ENCODE data around the gene PIERCE2.
"Not testable (repeated sequence)": the region's sequence is repeated elsewhere in the genome, so short reads cannot be mapped to it uniquely, and the experiment has no call there.

The PIERCE2 gene, protein sequence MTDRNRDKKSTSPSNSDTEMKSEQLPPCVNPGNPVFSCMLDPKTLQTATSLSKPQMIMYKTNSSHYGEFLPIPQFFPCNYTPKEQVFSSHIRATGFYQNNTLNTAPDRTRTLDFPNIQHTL

DNA sequence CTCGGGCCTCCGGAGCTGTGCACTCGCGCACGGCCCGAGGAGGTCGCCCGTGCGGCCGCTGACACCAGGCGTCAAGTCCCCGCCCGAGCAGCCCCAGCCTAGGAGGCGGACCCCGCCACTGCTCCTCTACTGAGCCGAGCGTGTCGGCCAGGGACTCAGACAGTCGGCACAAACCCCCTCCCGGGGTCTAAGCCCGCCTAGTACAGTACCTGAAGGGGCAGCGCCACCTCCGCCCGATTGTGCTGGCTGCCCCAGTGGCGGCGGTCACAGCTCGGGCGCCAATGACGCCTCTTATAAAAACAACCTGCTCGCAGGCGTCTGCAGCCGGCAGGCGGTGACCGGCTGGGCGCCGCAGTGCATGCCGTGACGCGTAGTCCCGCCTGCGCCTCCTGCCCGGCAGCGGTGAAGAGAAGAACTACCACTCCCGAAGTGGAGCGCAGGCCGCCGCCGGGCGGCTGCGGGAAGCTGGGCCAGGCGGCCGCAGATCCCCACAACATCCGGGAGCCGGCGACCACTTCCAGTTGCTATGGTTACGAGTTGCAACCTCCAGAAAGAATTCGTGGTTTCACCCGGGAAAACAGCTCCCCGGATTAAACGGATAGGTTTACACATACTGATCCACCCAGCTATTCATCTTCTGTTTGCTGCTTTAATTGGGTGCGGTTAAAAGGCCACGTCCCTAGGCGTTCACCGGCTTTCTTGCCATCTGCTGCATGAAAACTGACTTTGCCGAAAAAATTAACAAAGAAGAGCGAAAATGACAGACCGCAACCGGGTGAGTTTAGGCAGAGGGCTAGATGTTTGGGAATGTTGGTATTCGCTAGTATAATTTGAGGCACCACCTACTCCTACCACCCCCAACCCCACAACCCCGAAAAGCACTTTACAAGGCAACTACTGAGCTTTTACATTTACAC is at the start of gene PIERCE2, which contains the start of gene CCPG1:
TSS of gene PIERCE2 (plus strand) at position 484 of the 917 bp plus-strand sequence. CDS start at position 758, 274 bp downstream.
TSS of gene CCPG1 (minus strand) at position 348 of the 917 bp plus-strand sequence. CDS start 18,935 bp downstream, outside the sequence.
- DNase-seq, result peak; percentile 95

DNA sequence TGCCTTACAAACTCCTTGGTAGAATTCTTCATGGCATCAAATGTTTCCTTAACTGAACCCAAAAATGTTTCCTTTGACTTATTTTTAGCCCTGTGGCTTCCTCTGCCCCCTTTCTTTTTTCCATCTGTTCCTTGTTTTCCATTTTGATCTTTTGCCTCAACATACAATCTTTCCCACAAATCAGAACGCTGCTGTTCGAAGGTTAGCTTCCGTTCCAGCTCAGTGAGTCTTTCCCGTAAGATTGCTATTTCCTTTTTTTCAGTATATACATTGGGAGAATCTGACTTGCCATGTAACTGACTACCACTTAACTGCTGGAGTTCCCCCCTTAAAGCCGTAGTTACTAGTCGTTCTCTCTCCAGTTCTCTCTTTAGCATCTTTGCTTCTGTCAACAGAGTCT is 48.0 kb upstream of the PIERCE2 start:
- DNase-seq, result no peak

DNA sequence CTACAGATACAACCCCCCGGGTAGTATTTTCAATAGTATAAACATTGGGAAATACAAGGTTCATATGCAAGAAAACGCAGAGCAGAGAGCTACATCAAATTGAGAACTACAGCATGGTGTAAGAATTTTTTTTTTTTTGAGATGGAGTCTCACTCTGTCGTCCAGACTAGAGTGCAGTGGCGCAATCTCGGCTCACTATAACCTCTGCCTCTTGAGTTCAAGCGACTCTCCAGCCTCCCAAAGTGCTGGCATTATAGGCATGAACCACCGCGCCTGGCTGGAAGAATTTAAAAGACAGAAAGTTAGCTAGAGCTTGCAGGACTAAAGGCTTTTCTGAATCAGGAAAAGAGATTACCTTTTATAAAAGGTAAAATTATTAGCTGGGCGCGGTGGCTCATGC is 47.2 kb upstream of the PIERCE2 start:
- no peak for DNase-seq

DNA sequence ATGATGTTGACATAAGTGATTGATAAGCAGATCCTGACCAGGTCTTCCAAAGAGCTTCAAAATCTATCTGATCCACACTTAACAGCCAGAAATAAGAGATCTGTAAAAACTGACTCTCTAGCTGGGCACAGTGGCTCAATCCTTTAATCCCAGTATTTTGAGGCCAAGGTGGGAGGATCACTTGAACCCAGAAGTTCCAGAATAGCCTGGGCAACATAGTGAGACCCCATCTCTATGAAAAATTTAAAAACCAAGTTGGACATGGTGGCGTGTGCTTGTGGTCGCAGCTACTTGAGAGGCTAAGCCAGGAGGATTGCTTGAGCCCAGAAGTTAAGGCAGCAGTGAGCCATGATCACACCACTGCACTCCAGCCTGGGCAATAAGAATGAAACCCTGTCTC is 45.7 kb upstream of the PIERCE2 start:
- DNase-seq, result no peak

DNA sequence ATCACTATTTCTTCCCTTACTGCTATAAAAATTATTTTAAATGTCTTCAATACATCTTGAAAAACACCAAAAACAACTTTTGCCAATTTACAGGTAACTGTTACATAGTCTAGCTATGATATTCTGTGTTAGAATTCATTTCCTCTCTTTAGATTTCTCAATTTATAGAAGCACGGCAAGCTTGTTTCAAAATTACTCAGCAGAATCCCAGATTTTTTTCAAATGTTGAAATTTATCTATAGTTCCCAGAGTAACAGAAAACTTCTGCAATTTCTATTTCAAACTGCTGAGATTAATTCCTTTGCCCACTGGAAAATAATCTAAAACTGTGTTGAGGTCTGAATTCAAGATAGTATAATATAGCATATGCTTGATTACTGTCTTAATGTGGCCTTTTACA is 41.3 kb upstream of the PIERCE2 start:
- no peak for DNase-seq

DNA sequence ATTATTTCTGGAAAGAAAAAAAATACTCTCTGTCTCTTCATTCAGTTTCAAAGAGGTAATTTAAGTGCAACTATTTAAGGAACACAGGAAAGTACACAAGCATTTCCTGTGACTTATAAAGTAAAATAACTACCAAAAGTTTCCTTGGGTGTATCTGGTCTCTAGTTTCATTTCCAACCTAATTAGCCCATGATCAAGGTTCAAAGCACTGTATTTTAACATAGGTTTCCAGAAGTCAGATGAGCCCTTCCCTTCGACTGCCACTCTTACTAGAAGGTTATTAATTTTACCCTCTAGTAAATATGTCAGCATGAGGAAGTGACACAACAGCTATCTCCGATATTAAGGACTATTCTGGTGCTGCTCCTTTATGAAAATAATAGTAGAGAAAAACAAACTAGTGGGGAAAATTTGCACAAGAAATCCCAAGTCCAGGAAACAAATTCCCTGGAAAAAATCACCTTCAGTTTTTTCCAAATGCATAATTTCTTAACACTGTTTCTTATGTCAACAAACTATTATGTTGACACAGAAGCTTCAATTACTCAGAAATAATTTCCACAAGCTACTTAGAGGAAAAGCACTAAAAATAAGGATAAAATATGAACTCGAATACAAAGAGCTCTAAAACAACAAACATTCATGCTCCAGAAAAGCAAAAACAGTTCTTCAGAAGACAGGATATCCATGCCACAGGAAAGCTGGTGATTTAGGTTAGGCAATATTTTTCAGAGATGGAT is 35.4 kb upstream of the PIERCE2 start:
- DNase-seq, result no peak

DNA sequence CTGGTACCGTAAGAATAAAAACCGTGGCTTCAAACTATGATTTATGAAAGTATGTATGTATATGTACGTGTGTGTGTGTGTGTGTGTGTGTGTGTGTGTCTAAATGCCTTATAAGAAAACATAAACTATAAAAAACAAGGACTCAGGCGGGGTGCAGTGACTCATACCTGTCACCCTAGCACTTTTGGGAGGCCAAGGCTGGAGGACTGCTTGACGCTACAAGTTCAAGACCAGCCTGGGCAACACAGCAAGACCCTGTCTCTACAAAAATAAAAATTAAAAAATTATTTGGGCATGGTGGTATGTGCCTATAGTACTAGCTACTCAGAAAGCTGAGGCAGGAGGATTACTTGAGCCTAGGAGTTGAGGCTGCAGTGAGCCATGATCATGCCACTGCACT is 29.2 kb upstream of the PIERCE2 start:
- no peak for DNase-seq

DNA sequence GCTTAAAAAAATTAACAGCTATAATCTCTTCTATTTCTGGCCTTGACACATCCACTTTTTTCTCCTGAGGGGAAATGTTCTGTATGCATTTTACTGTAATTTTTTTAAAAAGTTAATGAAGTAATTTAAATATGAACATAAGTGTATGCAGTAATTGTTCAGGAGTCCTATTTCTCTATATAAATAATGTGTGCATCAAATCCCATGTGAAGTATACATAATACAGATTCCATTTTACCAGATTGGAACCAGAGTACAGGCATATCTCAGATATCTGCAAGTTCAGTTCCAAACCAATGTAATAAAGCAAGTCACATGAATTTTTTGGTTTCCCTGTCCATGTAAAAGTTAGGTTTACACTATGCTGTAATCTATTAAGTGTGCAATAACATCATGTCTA is 26.7 kb upstream of the PIERCE2 start:
- DNase-seq, result no peak

DNA sequence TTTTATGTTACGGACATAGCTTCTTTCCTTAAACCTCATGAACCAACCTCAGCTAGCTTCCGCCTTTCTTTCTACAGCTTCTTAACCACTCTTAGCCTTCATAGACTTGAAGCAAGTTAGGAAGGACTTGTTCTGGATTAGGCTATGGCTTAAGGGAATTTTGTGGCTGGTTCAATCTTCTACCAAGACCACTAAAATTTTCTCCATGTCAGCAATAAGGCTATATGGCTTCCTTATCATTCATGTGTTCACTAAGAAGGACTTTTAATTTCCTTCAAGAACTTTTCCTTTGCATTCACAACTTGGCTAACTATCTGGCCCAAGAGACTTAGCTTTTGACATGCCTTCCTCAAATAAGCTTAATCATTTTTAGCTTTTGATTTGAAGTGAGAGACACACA is 24.6 kb upstream of the PIERCE2 start:
- no peak for DNase-seq

DNA sequence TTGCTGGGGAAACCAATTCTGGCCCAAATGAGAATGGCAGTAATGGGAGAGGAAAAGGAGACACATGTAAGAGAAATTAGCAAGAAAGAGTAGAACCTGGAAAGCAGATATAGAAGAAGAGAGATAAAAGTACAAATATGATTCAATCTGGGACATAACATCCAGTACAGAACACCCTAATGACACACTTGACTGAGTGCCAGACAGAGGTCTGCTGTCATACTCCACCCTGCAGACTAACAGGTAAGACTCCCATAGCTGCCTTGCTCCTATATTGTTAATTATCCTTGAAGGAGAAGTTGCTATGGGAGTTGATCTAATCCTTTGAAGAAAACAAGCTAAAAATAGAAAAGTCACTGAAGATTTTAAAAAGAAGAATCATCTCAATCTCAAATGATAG is 21.3 kb upstream of the PIERCE2 start:
- DNase-seq, result no peak

DNA sequence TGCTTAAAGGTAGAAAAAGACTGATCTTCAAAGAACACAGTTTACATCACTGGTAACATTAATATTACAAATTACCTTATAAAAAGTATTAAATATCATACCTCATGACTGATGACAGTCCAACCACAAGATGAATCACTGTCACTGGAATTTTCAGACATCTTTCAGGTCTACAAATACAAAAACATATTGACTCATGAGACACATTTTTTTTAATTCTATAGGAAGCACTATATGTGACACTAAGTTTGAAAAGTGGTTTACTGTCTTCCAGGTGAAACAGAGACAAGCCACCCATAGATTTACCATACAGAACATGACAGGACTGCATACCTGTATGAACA is 19.1 kb upstream of the PIERCE2 start:
- DNase-seq, result no peak

DNA sequence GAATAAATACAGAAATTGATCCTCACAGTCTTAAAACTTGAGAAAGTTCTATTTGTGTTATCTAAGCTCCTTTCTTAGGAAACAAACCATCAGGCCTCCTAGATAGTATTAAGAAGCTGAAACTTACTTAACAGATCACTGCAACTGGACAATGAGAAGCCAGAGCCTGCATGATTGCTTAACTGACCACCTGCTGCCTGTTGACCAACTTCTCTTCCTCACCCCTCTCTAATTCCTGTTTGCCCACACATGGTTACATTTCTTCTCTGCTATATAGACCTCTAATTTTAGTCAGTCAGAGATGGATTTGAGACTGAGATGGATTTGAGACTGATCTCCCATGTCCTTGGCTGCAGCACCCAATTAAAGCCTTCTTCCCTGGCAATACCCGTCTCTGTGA is 13.6 kb upstream of the PIERCE2 start:
- DNase-seq, result no peak

DNA sequence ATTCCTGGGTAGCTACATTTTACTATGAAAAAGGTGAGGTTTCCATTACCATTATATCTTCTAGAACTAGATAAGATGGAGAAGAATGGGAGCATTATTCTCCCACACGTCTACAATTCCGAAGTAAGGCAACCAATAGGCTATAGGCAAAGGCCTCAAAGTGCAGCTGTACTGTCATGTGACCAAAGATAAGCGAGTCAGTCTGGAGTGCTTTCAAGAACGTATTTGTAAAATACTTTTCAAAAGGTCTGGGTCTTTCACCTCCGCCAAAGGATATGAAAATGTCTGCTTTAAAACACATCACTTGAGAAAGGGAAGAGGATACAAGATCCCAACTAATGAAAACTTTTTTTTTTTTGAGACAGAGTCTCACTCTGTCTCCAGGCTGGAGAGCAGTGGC is 10.1 kb upstream of the PIERCE2 start:
- no peak for DNase-seq

DNA sequence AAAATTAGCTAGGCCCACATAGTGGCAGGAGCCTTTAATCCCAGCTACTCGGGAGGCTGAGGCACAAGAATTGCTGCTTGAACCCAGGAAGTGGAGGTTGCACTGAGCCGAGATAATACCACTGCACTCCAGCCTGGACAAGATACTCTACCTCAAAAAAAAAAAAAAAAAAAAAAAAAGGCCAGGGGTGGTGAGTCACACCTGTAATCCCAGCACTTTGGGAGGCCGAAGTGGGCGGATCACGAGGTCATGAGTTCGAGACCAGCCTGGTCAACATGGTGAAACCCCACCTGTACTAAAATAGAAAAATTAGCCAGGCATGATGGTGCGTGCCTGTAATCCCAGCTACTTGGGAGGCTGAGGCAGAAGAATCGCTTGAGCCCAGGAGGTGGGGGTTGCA is 8.2 kb upstream of the PIERCE2 start:
- DNase-seq, result not testable (repeated sequence)

DNA sequence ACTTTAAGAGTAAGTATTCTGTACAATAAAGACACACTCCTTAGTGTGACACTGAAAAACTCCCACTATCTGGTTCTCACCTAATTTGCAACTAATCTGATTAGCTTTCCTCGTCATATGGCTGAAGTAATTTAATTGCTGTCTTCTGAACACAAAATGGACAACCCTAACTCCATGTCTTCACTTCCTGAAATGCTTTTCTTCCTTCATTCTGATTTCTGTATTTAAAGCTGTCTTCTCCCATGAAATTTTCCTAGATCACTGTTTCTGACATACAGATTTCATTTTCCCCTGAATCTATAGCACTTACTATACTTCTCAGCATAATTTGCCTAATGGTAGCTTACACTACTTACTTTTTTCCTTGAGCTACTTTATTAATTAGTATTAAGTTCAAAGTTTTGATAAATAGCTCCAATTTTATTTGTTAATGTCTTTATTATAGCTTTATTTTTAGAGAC is 6.5 kb upstream of the PIERCE2 start:
- no peak for DNase-seq

DNA sequence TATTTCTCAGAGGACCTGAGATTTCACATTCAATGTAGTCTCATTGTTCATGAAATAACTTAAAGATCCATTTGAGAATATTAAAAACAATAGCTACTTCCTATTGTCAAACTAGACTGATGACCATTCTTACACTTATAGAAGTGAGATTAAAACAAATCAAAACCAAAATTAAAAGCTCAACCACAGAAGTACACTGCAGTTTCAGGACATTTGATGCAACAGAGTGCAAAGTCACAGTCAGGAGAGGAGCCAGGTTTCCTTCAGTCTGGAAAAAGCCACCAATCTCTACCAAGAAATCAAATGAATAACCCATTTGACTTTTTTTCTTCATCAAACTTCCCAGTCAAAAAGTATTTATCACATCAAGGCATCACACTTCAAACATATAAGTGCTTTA is 5.6 kb upstream of the PIERCE2 start:
- DNase-seq, result no peak

DNA sequence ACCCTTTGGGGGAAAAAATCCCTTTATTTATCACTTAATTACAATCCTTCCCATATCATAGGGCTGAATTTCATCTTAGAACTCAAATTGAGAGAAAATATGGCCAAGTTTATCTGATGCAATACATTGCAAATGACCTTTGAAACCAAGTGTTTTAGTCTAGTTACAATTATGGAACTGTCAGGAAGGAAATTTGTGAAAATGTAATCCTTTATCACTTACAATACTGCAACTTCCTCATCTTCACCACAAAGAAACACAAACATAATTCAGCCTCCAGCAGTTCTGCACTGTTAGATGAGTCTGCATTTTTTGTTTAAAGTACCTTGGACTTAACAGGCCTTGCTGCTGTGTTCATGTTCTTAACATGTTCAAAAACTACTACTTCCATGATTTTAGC is 4.8 kb upstream of the PIERCE2 start:
- no peak for DNase-seq

DNA sequence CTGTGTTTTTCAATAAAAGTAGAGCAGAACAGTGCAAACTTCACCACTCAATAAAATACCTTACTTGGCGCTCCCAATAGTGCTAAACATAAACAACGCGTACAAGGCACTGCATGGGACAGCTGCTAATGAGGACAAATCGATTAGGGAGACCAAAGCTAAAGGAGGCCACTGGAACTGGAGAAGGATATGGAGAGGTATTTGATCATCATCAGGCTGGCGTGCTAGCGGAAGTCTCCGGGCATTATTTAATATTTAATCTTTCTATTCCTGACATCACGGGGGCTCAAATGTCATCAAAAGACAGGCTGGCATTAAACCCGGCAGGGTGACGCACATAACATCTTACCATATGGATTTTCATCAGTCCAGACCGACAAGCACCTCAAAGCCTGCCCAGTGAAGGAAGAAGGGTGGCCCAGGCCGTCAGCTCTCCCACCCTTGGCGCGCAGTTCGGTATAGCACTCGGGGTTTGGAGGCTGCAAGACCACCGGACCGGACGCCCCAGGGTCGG is 740 bp upstream of the PIERCE2 start:
- no peak for DNase-seq

DNA sequence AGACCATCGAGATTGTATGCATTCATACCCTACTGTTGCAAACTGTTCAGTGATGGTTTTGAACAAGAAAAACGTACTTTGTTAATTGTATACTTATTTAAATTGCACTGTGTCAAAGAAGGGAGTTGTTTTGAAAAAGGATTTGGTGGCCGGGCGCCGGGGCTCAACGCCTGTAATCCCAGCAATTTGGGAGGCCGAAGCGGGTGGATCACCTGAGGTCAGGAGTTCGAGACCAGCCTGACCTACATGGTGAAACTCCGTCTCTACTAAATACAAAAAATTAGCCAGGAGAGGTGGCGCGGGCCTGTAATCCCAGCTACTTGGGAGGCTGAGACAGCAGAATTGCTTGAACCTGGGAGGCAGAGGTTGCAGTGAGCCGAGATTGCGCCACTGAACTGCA is 681 bp downstream of the PIERCE2 start:
- not testable (repeated sequence) for DNase-seq

DNA sequence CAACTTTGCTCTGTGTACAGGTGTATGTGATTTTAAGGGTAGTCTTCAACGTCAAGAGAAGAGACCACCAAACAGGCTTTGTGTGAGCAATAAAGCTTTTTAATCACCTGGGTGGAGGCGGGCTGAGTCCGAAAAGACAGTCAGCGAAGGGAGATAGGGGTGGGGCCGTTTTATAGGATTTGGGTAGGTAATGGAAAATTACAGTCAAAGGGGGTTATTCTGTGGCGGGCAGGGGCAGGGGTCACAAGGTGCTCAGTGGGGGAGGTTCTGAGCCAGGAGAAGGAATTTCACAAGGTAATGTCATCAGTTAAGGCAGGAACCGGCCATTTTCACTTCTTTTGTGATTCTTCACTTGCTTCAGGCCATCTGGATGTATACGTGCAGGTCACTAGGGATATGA is 9.4 kb downstream of the PIERCE2 start:
- DNase-seq, result not testable (repeated sequence)

DNA sequence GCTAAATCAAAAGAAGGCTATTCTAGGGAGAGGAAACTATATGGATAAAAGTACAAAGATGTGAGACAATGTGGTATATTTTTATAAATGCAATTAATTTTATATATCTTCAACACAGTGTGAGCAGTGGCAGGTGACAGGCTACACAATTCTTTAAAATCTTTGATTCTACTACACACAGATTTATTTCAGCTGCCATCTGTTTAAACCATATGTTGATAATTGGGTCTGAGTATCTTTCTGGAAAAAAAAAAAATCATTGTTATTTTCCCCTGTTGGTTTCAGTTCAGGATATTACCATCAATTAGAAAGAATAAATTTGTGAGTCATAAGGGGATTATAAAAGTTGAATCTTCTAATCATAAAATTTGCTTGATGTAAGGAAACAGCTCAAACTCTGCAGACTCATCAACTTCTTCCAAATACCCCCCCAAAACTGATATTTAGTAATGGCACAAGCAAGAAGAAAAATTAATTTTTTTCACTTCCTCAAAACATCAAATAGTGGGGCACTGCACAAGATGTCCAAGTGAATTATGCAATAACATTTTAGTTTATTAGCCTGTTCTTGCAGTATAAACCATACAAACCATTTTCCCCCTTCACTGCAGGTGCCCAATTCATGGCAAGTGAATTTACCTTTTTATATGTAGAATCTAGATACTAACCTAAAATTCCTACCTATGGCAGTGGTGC is 12.0 kb downstream of the PIERCE2 start:
- no peak for DNase-seq

DNA sequence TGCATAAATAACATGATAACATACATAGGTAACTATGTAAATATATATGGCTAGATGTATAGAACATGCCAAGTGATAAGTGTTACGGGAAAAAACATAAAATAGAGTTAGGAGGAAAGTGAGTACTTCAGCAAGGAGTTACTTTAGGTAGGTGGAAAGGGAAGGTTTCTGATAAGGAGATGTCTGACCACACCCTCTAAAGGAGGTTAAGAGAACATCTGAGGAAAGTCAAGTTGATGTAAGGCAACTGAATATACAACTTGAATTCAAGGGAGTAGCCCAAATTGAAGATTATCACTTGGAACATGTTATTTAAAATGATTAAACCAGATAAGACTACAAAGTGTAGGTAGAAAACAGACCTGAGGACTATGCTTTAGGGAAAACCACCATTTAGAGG is 13.8 kb downstream of the PIERCE2 start:
- DNase-seq, result no peak
